ENCODE results near the gene TNFRSF19. TPM values are rescaled to one million over a fixed set of nuclear protein-coding genes. Genes with fewer than 3 reads are reported as not detected.
"Not testable (repeated sequence)": the region's sequence is repeated elsewhere in the genome, so short reads cannot be mapped to it uniquely, and the experiment has no call there.

Gene TNFRSF19
- total RNA-seq, 5 donors from 2014 or later (not counting 1 experiment from before 2014, with no cell fraction given) = 0.19 to 0.35 (median 0.24) TPM; not detected in 1

DNA sequence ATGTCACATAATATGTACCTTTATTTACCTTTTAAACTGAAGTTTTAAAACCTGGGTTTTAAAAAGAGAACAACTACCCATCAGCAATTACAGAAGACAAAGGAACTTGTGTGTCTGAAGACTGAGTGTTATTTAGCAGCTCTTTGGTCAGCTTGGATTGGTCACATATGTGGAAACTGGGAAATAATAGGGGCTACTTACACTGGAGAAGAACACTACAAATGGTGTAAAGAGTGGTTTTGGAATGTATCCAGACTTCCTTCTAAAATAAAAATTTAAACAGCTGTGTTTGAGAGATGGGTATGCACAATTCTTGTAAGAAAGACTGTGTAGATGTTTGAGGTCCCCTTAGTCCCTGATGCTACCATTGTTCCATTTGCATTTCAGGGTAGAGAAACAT lies 13.3 kb downstream of the TNFRSF19 start:
- Histone ChIP-seq H3K36me3 (ENCODE audit: control insufficient read depth in 2 of 2, extremely low read depth in 1 of 2, insufficient read depth in 1 of 2, low read length in 1 of 2) (no peaks in the 10 kb centered on the region), H3K4me1 (ENCODE audit: control insufficient read depth in 1 of 2, extremely low read depth in 1 of 2, insufficient read depth in 2 of 2, low read length in 2 of 2) (peaks cover 5 to 13% of the 10 kb centered on the region in 2 experiments), H3K4me3 (ENCODE audit: control insufficient read depth in 1 of 2, extremely low read depth in 1 of 2, low read length in 1 of 2) (no peak overlapping the region), H3K27ac (ENCODE audit: low read length) (no peak overlapping the region), H3K27me3 (replicated peaks in 1 of 2; ENCODE audit: control insufficient read depth in 2 of 2, extremely low read depth in 1 of 2, insufficient read depth in 2 of 2, low read length in 1 of 2) (peaks cover 6 to 22% of the 10 kb centered on the region in 2 experiments), H3K9me3 (no peaks in the 10 kb centered on the region)
- H3K4me1 Mint-ChIP-seq = peaks cover 8 to 9% (median 9%) of the 10 kb centered on the region in 3 donors
- ATAC-seq (replicated peaks in 1 of 4) (no peak), DNase-seq (no peak)
- H3K27me3 Mint-ChIP-seq = peaks cover 26 to 38% of the 10 kb centered on the region in 2 donors
- H3K4me3 Mint-ChIP-seq = no peak overlapping the region
- no peaks in the 10 kb centered on the region for H3K9me3 Mint-ChIP-seq
- H3K36me3 Mint-ChIP-seq = no peaks in the 10 kb centered on the region
- no peak overlapping the region for H3K27ac Mint-ChIP-seq
- POLR2A ChIA-PET = no interaction called here
- CTCF ChIA-PET = no interaction called here

DNA sequence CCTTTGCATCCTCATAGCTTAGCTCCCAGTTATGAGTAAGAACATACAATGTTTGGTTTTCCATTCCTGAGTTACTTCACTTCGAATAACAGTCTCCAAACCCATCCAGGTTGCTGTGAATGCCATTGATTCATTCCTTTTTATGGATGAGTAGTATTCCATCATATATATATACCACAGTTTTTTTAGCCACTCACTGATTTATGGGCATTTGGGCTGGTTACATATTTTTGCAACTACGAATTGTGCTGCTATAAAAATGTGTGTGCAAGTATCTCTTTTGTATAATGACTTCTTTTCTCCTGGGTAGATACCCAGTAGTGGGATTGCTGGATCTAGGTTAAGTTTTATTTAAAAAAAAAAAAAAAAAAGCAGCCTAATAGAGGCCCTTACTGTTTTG lies 14.1 kb downstream of the TNFRSF19 start:
- ChIA-PET POLR2A (no interaction called here), CTCF (no interaction called here)
- H3K4me1 ChIP-seq (ENCODE audit: control insufficient read depth in 1 of 2, extremely low read depth in 1 of 2, insufficient read depth in 2 of 2, low read length in 2 of 2) = peaks cover 4 to 8% of the 10 kb centered on the region in 2 experiments
- no peak overlapping the region for H3K27ac Mint-ChIP-seq
- H3K4me3 Mint-ChIP-seq = no peak overlapping the region
- H3K36me3 Mint-ChIP-seq = no peaks in the 10 kb centered on the region
- peaks cover 6 to 24% of the 10 kb centered on the region in 2 experiments for H3K27me3 ChIP-seq (replicated peaks in 1 of 2; ENCODE audit: control insufficient read depth in 2 of 2, extremely low read depth in 1 of 2, insufficient read depth in 2 of 2, low read length in 1 of 2)
- no CpG with 5 or more reads among the region's 2 CpGs for WGBS (ENCODE audit: insufficient coverage)
- H3K27me3 Mint-ChIP-seq = peaks cover 33 to 43% of the 10 kb centered on the region in 2 donors
- no peaks in the 10 kb centered on the region for H3K36me3 ChIP-seq (ENCODE audit: control insufficient read depth in 2 of 2, extremely low read depth in 1 of 2, insufficient read depth in 1 of 2, low read length in 1 of 2)
- H3K27ac ChIP-seq (ENCODE audit: low read length) = no peak overlapping the region
- no peaks in the 10 kb centered on the region for H3K9me3 ChIP-seq
- no peak overlapping the region for H3K4me3 ChIP-seq (ENCODE audit: control insufficient read depth in 1 of 2, extremely low read depth in 1 of 2, low read length in 1 of 2)
- no peaks in the 10 kb centered on the region for H3K9me3 Mint-ChIP-seq
- peaks cover 7 to 8% (median 7%) of the 10 kb centered on the region in 3 donors for H3K4me1 Mint-ChIP-seq
- ATAC-seq (replicated peaks in 1 of 4) = no peak
- no peak for DNase-seq

DNA sequence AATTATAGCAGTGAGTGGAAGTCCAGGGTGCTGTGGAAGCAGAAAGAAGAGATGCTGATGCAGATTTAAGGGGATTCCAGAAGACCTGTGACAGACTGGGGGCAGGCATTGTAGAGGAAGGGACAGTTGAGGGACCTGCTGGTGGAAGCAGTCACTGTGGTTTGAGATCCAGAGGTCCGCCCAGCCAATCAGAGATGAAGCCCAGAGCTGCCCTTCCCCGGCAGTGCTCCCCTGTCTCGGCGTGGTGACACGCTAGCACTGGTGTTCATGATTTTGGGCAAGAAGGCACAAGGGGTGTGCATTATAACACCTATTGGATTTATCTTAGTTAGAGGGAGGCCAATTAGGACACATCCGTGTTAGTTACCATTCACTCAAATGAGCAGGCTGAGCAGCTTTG lies 16.1 kb downstream of the TNFRSF19 start:
- 94% methylated on average over 6 of the region's 6 CpGs for WGBS (ENCODE audit: insufficient coverage)
- no peaks in the 10 kb centered on the region for H3K4me1 ChIP-seq (ENCODE audit: control insufficient read depth in 1 of 2, extremely low read depth in 1 of 2, insufficient read depth in 2 of 2, low read length in 2 of 2)
- Mint-ChIP-seq H3K27ac (no peak overlapping the region), H3K9me3 (no peaks in the 10 kb centered on the region), H3K4me1 (no peaks in the 10 kb centered on the region), H3K4me3 (no peak overlapping the region), H3K27me3 (peaks cover 24 to 38% of the 10 kb centered on the region in 2 donors), H3K36me3 (no peaks in the 10 kb centered on the region)
- ChIA-PET POLR2A (no interaction called here), CTCF (no interaction called here)
- DNase-seq (no peak), ATAC-seq (replicated peaks in 1 of 4) (no peak)
- H3K4me3 ChIP-seq (ENCODE audit: control insufficient read depth in 1 of 2, extremely low read depth in 1 of 2, low read length in 1 of 2) = no peak overlapping the region
- H3K9me3 ChIP-seq = no peaks in the 10 kb centered on the region
- H3K27ac ChIP-seq (ENCODE audit: low read length) = no peak overlapping the region
- H3K36me3 ChIP-seq (ENCODE audit: control insufficient read depth in 2 of 2, extremely low read depth in 1 of 2, insufficient read depth in 1 of 2, low read length in 1 of 2) = no peaks in the 10 kb centered on the region
- H3K27me3 ChIP-seq (replicated peaks in 1 of 2; ENCODE audit: control insufficient read depth in 2 of 2, extremely low read depth in 1 of 2, insufficient read depth in 2 of 2, low read length in 1 of 2) = peaks cover 6 to 12% of the 10 kb centered on the region in 2 experiments

DNA sequence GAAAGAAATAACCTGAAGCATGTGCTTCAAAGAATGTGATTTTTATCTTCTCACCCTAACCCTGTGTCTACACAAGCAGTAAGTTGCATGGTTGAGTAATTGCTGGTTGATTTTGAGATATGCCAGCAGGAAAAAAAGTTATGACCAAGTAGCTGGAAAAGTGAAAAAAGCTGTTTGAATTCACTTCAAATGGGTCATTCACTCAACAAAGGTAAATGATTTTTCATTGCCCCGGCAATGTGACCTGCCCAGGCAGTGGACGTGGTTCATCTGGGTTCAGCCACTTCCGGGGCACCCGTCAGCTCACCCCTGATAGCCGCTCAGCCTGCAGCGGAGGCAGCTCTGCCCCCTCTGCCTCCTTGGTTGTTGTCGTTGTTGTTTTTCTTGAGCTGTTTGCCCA lies 18.5 kb downstream of the TNFRSF19 start:
- Histone ChIP-seq H3K27me3 (replicated peaks in 1 of 2; ENCODE audit: control insufficient read depth in 2 of 2, extremely low read depth in 1 of 2, insufficient read depth in 2 of 2, low read length in 1 of 2) (peaks cover 3 to 10% of the 10 kb centered on the region in 2 experiments), H3K27ac (ENCODE audit: low read length) (no peak overlapping the region), H3K36me3 (ENCODE audit: control insufficient read depth in 2 of 2, extremely low read depth in 1 of 2, insufficient read depth in 1 of 2, low read length in 1 of 2) (no peaks in the 10 kb centered on the region), H3K9me3 (no peaks in the 10 kb centered on the region), H3K4me3 (ENCODE audit: control insufficient read depth in 1 of 2, extremely low read depth in 1 of 2, low read length in 1 of 2) (no peak overlapping the region), H3K4me1 (ENCODE audit: control insufficient read depth in 1 of 2, extremely low read depth in 1 of 2, insufficient read depth in 2 of 2, low read length in 2 of 2) (no peaks in the 10 kb centered on the region)
- 89% methylated on average over 7 of the region's 7 CpGs for WGBS (ENCODE audit: insufficient coverage)
- Mint-ChIP-seq H3K27ac (no peak overlapping the region), H3K9me3 (no peaks in the 10 kb centered on the region), H3K4me3 (no peak overlapping the region), H3K36me3 (no peaks in the 10 kb centered on the region), H3K27me3 (peaks cover 21 to 27% of the 10 kb centered on the region in 2 donors), H3K4me1 (peaks cover 0 to 3% (median 0%) of the 10 kb centered on the region in 3 donors)
- CTCF ChIA-PET = no interaction called here
- DNase-seq = no peak
- POLR2A ChIA-PET = no interaction called here
- ATAC-seq (replicated peaks in 1 of 4) = no peak

DNA sequence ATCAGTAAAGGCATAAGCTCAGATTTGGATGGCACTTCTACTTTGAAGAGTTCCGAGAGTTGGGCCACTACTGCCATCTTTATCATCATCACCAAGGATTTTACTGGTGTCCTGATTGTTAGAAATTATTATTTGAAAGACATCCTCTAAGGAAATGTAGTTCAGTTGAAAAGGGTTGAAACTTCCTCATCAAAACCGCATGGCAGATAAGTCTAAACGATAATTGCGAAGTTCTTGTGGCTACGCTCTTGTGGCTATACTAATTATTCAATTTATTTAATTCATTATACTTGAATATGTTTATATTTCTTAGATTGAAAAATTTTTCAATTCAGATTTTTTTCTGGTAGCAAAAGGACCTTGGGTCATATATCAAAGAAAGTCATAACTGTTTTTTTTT lies 22.4 kb downstream of the TNFRSF19 start:
- Mint-ChIP-seq H3K4me3 (no peak overlapping the region), H3K4me1 (peaks cover 0 to 3% (median 0%) of the 10 kb centered on the region in 3 donors), H3K36me3 (no peaks in the 10 kb centered on the region), H3K27me3 (peaks cover 25 to 29% of the 10 kb centered on the region in 2 donors), H3K9me3 (no peaks in the 10 kb centered on the region), H3K27ac (no peak overlapping the region)
- ChIA-PET POLR2A (interaction anchor here in 1 of 2 donors (0.6 kb wide), 1 partner anchor 1127 kb away, joined by 3 read pairs; no protein-coding TSS in a partner anchor), CTCF (interaction anchor here in 1 of 2 donors (0.5 kb wide), 1 partner anchor 71 kb away, joined by 7 read pairs; no protein-coding TSS in a partner anchor)
- ATAC-seq (replicated peaks in 1 of 4) (no peak), DNase-seq (no peak)
- Histone ChIP-seq H3K4me1 (ENCODE audit: control insufficient read depth in 1 of 2, extremely low read depth in 1 of 2, insufficient read depth in 2 of 2, low read length in 2 of 2) (no peaks in the 10 kb centered on the region), H3K36me3 (ENCODE audit: control insufficient read depth in 2 of 2, extremely low read depth in 1 of 2, insufficient read depth in 1 of 2, low read length in 1 of 2) (no peaks in the 10 kb centered on the region), H3K9me3 (no peaks in the 10 kb centered on the region), H3K27me3 (replicated peaks in 1 of 2; ENCODE audit: control insufficient read depth in 2 of 2, extremely low read depth in 1 of 2, insufficient read depth in 2 of 2, low read length in 1 of 2) (peaks cover 3 to 15% of the 10 kb centered on the region in 2 experiments), H3K4me3 (ENCODE audit: control insufficient read depth in 1 of 2, extremely low read depth in 1 of 2, low read length in 1 of 2) (no peak overlapping the region), H3K27ac (ENCODE audit: low read length) (no peak overlapping the region)
- no CpG with 5 or more reads among the region's 5 CpGs for WGBS (ENCODE audit: insufficient coverage)

DNA sequence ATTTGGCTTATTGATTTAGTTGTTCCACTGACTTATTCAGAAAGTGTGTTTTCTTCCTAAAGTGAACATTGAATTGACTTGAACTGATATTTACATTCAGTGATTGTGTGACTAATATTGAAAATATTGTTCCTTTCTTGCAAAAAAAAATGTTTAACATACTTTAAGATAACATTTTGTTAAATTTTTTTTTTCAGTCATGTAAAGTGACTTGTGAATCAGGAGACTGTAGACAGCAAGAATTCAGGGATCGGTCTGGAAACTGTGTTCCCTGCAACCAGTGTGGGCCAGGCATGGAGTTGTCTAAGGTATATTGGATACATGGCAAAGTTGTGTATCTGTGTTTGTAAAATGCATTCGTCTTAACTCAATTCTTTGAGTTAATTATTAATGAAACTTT lies 22.9 kb downstream of the TNFRSF19 start:
- Histone ChIP-seq H3K27ac (ENCODE audit: low read length) (no peak overlapping the region), H3K27me3 (replicated peaks in 1 of 2; ENCODE audit: control insufficient read depth in 2 of 2, extremely low read depth in 1 of 2, insufficient read depth in 2 of 2, low read length in 1 of 2) (peaks cover under 1 to 15% of the 10 kb centered on the region in 2 experiments), H3K4me3 (ENCODE audit: control insufficient read depth in 1 of 2, extremely low read depth in 1 of 2, low read length in 1 of 2) (no peak overlapping the region), H3K36me3 (ENCODE audit: control insufficient read depth in 2 of 2, extremely low read depth in 1 of 2, insufficient read depth in 1 of 2, low read length in 1 of 2) (no peaks in the 10 kb centered on the region), H3K4me1 (ENCODE audit: control insufficient read depth in 1 of 2, extremely low read depth in 1 of 2, insufficient read depth in 2 of 2, low read length in 2 of 2) (no peaks in the 10 kb centered on the region), H3K9me3 (no peaks in the 10 kb centered on the region)
- Mint-ChIP-seq H3K36me3 (no peaks in the 10 kb centered on the region), H3K27me3 (peaks cover 25 to 29% of the 10 kb centered on the region in 2 donors), H3K9me3 (no peaks in the 10 kb centered on the region), H3K4me3 (no peak overlapping the region), H3K4me1 (peaks cover 0 to 3% (median 0%) of the 10 kb centered on the region in 3 donors), H3K27ac (no peak overlapping the region)
- POLR2A ChIA-PET = no interaction called here
- DNase-seq (no peak), ATAC-seq (replicated peaks in 1 of 4) (no peak)
- no CpG with 5 or more reads among the region's 2 CpGs for WGBS (ENCODE audit: insufficient coverage)
- CTCF ChIA-PET = no interaction called here

DNA sequence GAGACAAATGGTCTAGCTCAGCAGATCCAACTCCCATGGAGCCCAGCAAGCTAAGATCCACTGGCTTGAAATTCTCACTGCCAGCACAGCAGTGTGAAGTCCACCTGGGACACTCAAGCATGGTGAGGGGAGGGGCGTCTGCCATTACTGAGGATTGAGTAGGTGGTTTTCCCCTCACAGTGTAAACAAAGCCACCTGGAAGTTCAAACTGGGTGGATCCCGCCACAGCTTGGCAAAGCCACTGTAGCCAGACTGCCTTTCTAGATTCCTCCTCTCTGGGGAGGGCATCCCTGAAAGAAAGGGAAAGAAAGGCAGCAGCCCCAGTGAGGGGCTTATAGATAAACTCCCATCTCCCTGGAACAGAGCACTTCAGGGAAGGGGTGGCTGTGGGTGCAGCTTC lies 24.1 kb downstream of the TNFRSF19 start:
- DNase-seq; H3K36me3 Mint-ChIP-seq; H3K9me3 Mint-ChIP-seq; H3K36me3 ChIP-seq (ENCODE audit: control insufficient read depth in 2 of 2, extremely low read depth in 1 of 2, insufficient read depth in 1 of 2, low read length in 1 of 2); H3K27ac Mint-ChIP-seq; H3K9me3 ChIP-seq; ATAC-seq (replicated peaks in 1 of 4); H3K4me3 ChIP-seq (ENCODE audit: control insufficient read depth in 1 of 2, extremely low read depth in 1 of 2, low read length in 1 of 2); H3K4me1 Mint-ChIP-seq; H3K4me3 Mint-ChIP-seq; POLR2A ChIA-PET; H3K4me1 ChIP-seq (ENCODE audit: control insufficient read depth in 1 of 2, extremely low read depth in 1 of 2, insufficient read depth in 2 of 2, low read length in 2 of 2); H3K27ac ChIP-seq (ENCODE audit: low read length): not testable (repeated sequence)
- peaks cover 0 to 12% of the 10 kb centered on the region in 2 experiments for H3K27me3 ChIP-seq (replicated peaks in 1 of 2; ENCODE audit: control insufficient read depth in 2 of 2, extremely low read depth in 1 of 2, insufficient read depth in 2 of 2, low read length in 1 of 2)
- H3K27me3 Mint-ChIP-seq = peaks cover 24 to 26% of the 10 kb centered on the region in 2 donors
- CTCF ChIA-PET = interaction anchor here in 1 of 2 donors (0.5 kb wide), 1 partner anchor 147 kb away, joined by 3 read pairs; no protein-coding TSS in a partner anchor
- WGBS (ENCODE audit: insufficient coverage) = no CpG with 5 or more reads among the region's 2 CpGs
